ENCODE results near the gene CITED4. TPM values are rescaled to one million over a fixed set of nuclear protein-coding genes. Genes with fewer than 3 reads are reported as not detected.

CITED4 gene
- total RNA-seq, 1 donor from 2014 or later, result 7.1 TPM

GRCh38 chr1:40820251-40820797 is 41.8 kb downstream of the CITED4 start:
- Histone ChIP-seq H3K4me1 (ENCODE audit: insufficient read depth, low read length) (peaks cover 14% of the 10 kb centered on the region), H2AFZ (ENCODE audit: low read depth, low read length) (no peak overlapping the region), H3K9ac (ENCODE audit: low read length) (no peak overlapping the region), H3K27me3 (ENCODE audit: insufficient read depth, low read length) (peaks cover 5% of the 10 kb centered on the region), H3K79me2 (ENCODE audit: insufficient read depth, low read length) (no peaks in the 10 kb centered on the region), H3K27ac (ENCODE audit: low read depth, low read length) (no peak overlapping the region), H3K4me2 (ENCODE audit: low read length) (no peak overlapping the region), H3K36me3 (ENCODE audit: insufficient read depth, low read length) (no peaks in the 10 kb centered on the region), H3K9me3 (ENCODE audit: insufficient read depth, low read depth, low read length) (no peaks in the 10 kb centered on the region), H3K4me3 (ENCODE audit: insufficient read depth, low read depth, low read length) (no peak overlapping the region), H4K20me1 (ENCODE audit: insufficient read depth, low read length) (no peaks in the 10 kb centered on the region)
- TF ChIP-seq CTCF (IDR thresholded peaks at IDR 0.05; ENCODE audit: insufficient read depth, low read depth, low read length), result no peak
- no peak for TF ChIP-seq EZH2 (IDR thresholded peaks at IDR 0.05; ENCODE audit: insufficient read depth, low read length)
- no peaks in the 10 kb centered on the region for H3K36me3 Mint-ChIP-seq (ENCODE audit: low read depth, unreplicated experiment)
- DNase-seq (ENCODE audit: low read depth) (no peak), FAIRE-seq (no peak)
- no peak overlapping the region for H3K27ac Mint-ChIP-seq (ENCODE audit: unreplicated experiment)
- H3K4me3 Mint-ChIP-seq (ENCODE audit: unreplicated experiment), result no peak overlapping the region
- H3K27me3 Mint-ChIP-seq (ENCODE audit: low read depth, unreplicated experiment), result peaks cover 34% of the 10 kb centered on the region
- H3K4me1 Mint-ChIP-seq (ENCODE audit: low read depth, unreplicated experiment), result peaks cover 12% of the 10 kb centered on the region
- no peaks in the 10 kb centered on the region for H3K9me3 Mint-ChIP-seq (ENCODE audit: unreplicated experiment)

- no peak for FAIRE-seq
- Histone ChIP-seq H3K4me3 (ENCODE audit: insufficient read depth, low read depth, low read length) (no peak overlapping the region), H3K79me2 (ENCODE audit: insufficient read depth, low read length) (no peaks in the 10 kb centered on the region), H3K27me3 (ENCODE audit: insufficient read depth, low read length) (peaks cover 5% of the 10 kb centered on the region), H3K9me3 (ENCODE audit: insufficient read depth, low read depth, low read length) (no peaks in the 10 kb centered on the region), H2AFZ (ENCODE audit: low read depth, low read length) (no peak overlapping the region), H3K9ac (ENCODE audit: low read length) (no peak overlapping the region), H3K27ac (ENCODE audit: low read depth, low read length) (no peak overlapping the region), H3K36me3 (ENCODE audit: insufficient read depth, low read length) (no peaks in the 10 kb centered on the region), H3K4me1 (ENCODE audit: insufficient read depth, low read length) (peaks cover 2% of the 10 kb centered on the region), H3K4me2 (ENCODE audit: low read length) (no peak overlapping the region), H4K20me1 (ENCODE audit: insufficient read depth, low read length) (no peaks in the 10 kb centered on the region)
- TF ChIP-seq CTCF (IDR thresholded peaks at IDR 0.05; ENCODE audit: insufficient read depth, low read depth, low read length) (no peak), EZH2 (IDR thresholded peaks at IDR 0.05; ENCODE audit: insufficient read depth, low read length) (no peak)
- H3K36me3 Mint-ChIP-seq (ENCODE audit: low read depth, unreplicated experiment), result no peaks in the 10 kb centered on the region
- peaks cover 38% of the 10 kb centered on the region for H3K27me3 Mint-ChIP-seq (ENCODE audit: low read depth, unreplicated experiment)
- H3K9me3 Mint-ChIP-seq (ENCODE audit: unreplicated experiment), result no peaks in the 10 kb centered on the region
- DNase-seq (ENCODE audit: low read depth), result no peak
- H3K27ac Mint-ChIP-seq (ENCODE audit: unreplicated experiment), result no peak overlapping the region
- no peaks in the 10 kb centered on the region for H3K4me1 Mint-ChIP-seq (ENCODE audit: low read depth, unreplicated experiment)
- H3K4me3 Mint-ChIP-seq (ENCODE audit: unreplicated experiment), result no peak overlapping the region
These were observed 43.1 kb downstream of the CITED4 start for GRCh38 chr1:40819101-40819500.

- no peaks in the 10 kb centered on the region for H3K4me1 ChIP-seq (ENCODE audit: insufficient read depth, low read length)
- DNase-seq (ENCODE audit: low read depth) (no peak), FAIRE-seq (no peak)
- Mint-ChIP-seq H3K27ac (ENCODE audit: unreplicated experiment) (no peak overlapping the region), H3K9me3 (ENCODE audit: unreplicated experiment) (no peaks in the 10 kb centered on the region), H3K27me3 (ENCODE audit: low read depth, unreplicated experiment) (peaks cover 39% of the 10 kb centered on the region), H3K4me1 (ENCODE audit: low read depth, unreplicated experiment) (no peaks in the 10 kb centered on the region), H3K36me3 (ENCODE audit: low read depth, unreplicated experiment) (no peaks in the 10 kb centered on the region), H3K4me3 (ENCODE audit: unreplicated experiment) (peak overlapping the region; percentile 54)
- peak; percentile 68 for TF ChIP-seq EZH2 (IDR thresholded peaks at IDR 0.05; ENCODE audit: insufficient read depth, low read length)
- no peak for TF ChIP-seq CTCF (IDR thresholded peaks at IDR 0.05; ENCODE audit: insufficient read depth, low read depth, low read length)
- H3K27ac ChIP-seq (ENCODE audit: low read depth, low read length), result no peak overlapping the region
- no peaks in the 10 kb centered on the region for H3K36me3 ChIP-seq (ENCODE audit: insufficient read depth, low read length)
- H2AFZ ChIP-seq (ENCODE audit: low read depth, low read length), result peak overlapping the region; percentile 89
- no peaks in the 10 kb centered on the region for H3K9me3 ChIP-seq (ENCODE audit: insufficient read depth, low read depth, low read length)
- no peaks in the 10 kb centered on the region for H3K79me2 ChIP-seq (ENCODE audit: insufficient read depth, low read length)
- no peaks in the 10 kb centered on the region for H4K20me1 ChIP-seq (ENCODE audit: insufficient read depth, low read length)
- no peak overlapping the region for H3K9ac ChIP-seq (ENCODE audit: low read length)
- peaks cover 5% of the 10 kb centered on the region for H3K27me3 ChIP-seq (ENCODE audit: insufficient read depth, low read length)
- H3K4me2 ChIP-seq (ENCODE audit: low read length), result peak overlapping the region; percentile 86
- peak overlapping the region; percentile 33 for H3K4me3 ChIP-seq (ENCODE audit: insufficient read depth, low read depth, low read length)
These were observed 43.8 kb downstream of the CITED4 start for GRCh38 chr1:40818264-40818961.
